ENCODE measurements around the gene SUGP2. TPM values are rescaled to one million over a fixed set of nuclear protein-coding genes. Genes with fewer than 3 reads are reported as not detected.

SUGP2 gene
- polyA plus RNA-seq, 3 donors = 7.6 to 143 (median 8.2) TPM

DNA sequence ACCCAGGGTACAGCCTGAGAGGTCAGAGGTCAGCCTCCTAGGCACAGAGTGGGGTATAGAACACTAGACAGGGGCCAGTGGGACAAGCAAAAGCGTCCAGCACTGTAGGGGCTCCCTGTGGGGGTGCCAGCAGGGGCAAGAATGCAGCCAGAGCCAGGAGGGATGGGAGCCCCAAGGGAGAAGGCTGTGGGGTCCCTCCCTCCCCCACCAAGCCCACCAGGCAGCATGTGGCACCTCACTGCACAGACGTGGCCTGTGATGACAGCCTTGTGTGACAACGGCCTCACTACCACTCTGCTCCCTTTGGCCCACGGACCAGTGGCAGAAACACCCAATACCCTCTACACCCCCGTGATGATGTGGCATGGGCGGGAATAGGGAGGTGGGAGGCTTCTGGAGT is 10.2 kb upstream of the SUGP2 start:
- Histone ChIP-seq H3K36me3 (replicated peaks in 1 of 2; ENCODE audit: control insufficient read depth in 1 of 2, insufficient read depth in 2 of 2, low read length in 2 of 2) (peaks cover 33 to 76% of the 10 kb centered on the region in 2 donors), H3K4me2 (replicated peaks; ENCODE audit: extremely low read depth, low read length, poor library complexity, severe bottlenecking) (no peak overlapping the region), H3K4me3 (replicated peaks in 1 of 3; ENCODE audit: low read depth in 2 of 3, low read length in 3 of 3) (no peak overlapping the region), H3K9me3 (replicated peaks in 1 of 2; ENCODE audit: control insufficient read depth in 1 of 2, insufficient read depth in 1 of 2, low read length in 2 of 2) (no peaks in the 10 kb centered on the region), H3K27ac (ENCODE audit: low read depth in 1 of 2, low read length in 2 of 2) (no peak overlapping the region), H3K79me2 (ENCODE audit: insufficient read depth, low read length) (peaks cover 41% of the 10 kb centered on the region), H3K9ac (ENCODE audit: insufficient read depth, low read length, poor library complexity, severe bottlenecking) (no peak overlapping the region), H3K27me3 (ENCODE audit: control insufficient read depth in 2 of 2, insufficient read depth in 2 of 2, low read length in 2 of 2) (no peaks in the 10 kb centered on the region), H2AFZ (ENCODE audit: insufficient read depth, low read depth, low read length, poor library complexity, severe bottlenecking) (no peak overlapping the region), H4K20me1 (ENCODE audit: insufficient read depth, low read length) (peaks cover 13% of the 10 kb centered on the region), H3K4me1 (ENCODE audit: control insufficient read depth in 1 of 2, insufficient read depth in 2 of 2, low read length in 2 of 2) (no peaks in the 10 kb centered on the region)
- no peaks in the 10 kb centered on the region for H3K9me3 Mint-ChIP-seq
- H3K4me1 Mint-ChIP-seq = peaks cover 15% of the 10 kb centered on the region
- no peak for TF ChIP-seq CTCF (IDR thresholded peaks at IDR 0.05)
- intact Hi-C loops (cut with micrococcal nuclease) = no loop called here
- H3K27me3 Mint-ChIP-seq (ENCODE audit: low read depth in 3 of 3) = peaks cover 0 to 3% (median 1%) of the 10 kb centered on the region in 3 donors
- H3K36me3 Mint-ChIP-seq = peaks cover 56 to 75% of the 10 kb centered on the region in 2 donors
- peak overlapping the region in 1 of 7 donors; percentile 73 for H3K27ac Mint-ChIP-seq
- no CpG with 5 or more reads among the region's 6 CpGs for WGBS (ENCODE audit: insufficient coverage)
- no peak for DNase-seq
- H3K4me3 Mint-ChIP-seq = no peak overlapping the region

DNA sequence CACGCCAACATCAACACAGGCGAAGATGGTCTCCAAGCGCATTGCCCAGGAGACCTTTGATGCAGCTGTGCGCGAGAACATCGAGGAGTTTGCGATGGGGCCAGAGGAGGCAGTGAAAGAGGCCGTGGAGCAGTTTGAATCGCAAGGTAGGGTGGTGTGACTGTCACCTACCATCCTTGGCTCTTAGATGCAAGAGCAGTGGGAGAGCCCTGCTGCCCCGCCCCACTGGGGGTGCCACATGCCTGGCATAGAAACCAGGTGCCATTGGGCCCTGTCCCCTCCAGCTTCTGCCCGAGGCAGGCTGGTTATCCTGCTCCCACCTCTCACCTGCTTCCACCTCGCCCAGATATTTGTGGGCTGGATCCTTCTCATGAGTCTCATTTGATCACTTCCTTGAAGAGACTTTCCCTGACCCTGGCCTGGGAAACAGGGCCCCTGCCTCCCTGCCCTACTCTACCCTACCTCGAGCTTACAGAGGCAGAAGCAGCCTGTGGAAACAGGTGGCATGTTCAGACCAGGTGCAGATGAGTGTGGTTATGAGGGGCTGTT is 9.5 kb upstream of the SUGP2 start:
- Histone ChIP-seq H3K4me1 (ENCODE audit: control insufficient read depth in 1 of 2, insufficient read depth in 2 of 2, low read length in 2 of 2) (no peaks in the 10 kb centered on the region), H3K79me2 (ENCODE audit: insufficient read depth, low read length) (peaks cover 47% of the 10 kb centered on the region), H3K36me3 (replicated peaks in 1 of 2; ENCODE audit: control insufficient read depth in 1 of 2, insufficient read depth in 2 of 2, low read length in 2 of 2) (peaks cover 33 to 76% of the 10 kb centered on the region in 2 donors), H4K20me1 (ENCODE audit: insufficient read depth, low read length) (peaks cover 13% of the 10 kb centered on the region), H3K4me3 (replicated peaks in 1 of 3; ENCODE audit: low read depth in 2 of 3, low read length in 3 of 3) (no peak overlapping the region), H3K27me3 (ENCODE audit: control insufficient read depth in 2 of 2, insufficient read depth in 2 of 2, low read length in 2 of 2) (no peaks in the 10 kb centered on the region), H3K9me3 (replicated peaks in 1 of 2; ENCODE audit: control insufficient read depth in 1 of 2, insufficient read depth in 1 of 2, low read length in 2 of 2) (no peaks in the 10 kb centered on the region), H3K27ac (ENCODE audit: low read depth in 1 of 2, low read length in 2 of 2) (peak overlapping the region in 1 of 2 donors; percentile 36), H3K9ac (ENCODE audit: insufficient read depth, low read length, poor library complexity, severe bottlenecking) (no peak overlapping the region), H2AFZ (ENCODE audit: insufficient read depth, low read depth, low read length, poor library complexity, severe bottlenecking) (no peak overlapping the region), H3K4me2 (replicated peaks; ENCODE audit: extremely low read depth, low read length, poor library complexity, severe bottlenecking) (no peak overlapping the region)
- H3K4me3 Mint-ChIP-seq = no peak overlapping the region
- 98% methylated on average over 12 of the region's 13 CpGs for WGBS (ENCODE audit: insufficient coverage)
- no peak for DNase-seq
- H3K4me1 Mint-ChIP-seq = peaks cover 15% of the 10 kb centered on the region
- no peaks in the 10 kb centered on the region for H3K9me3 Mint-ChIP-seq
- TF ChIP-seq CTCF (IDR thresholded peaks at IDR 0.05) = no peak
- H3K27me3 Mint-ChIP-seq (ENCODE audit: low read depth in 3 of 3) = peaks cover 0 to 3% (median 1%) of the 10 kb centered on the region in 3 donors
- H3K36me3 Mint-ChIP-seq = peaks cover 54 to 69% of the 10 kb centered on the region in 2 donors
- peak overlapping the region in 2 of 7 donors; percentile 31 to 33 for H3K27ac Mint-ChIP-seq
- intact Hi-C loops (cut with micrococcal nuclease) = no loop called here
